Cardiac muscle cell (in vitro differentiated cells and primary cell): ENCODE results near the gene FBXL17. TPM values are rescaled to one million over a fixed set of nuclear protein-coding genes. Genes with fewer than 3 reads are reported as not detected.

Experiments
- DNase-seq, 2 donors: peaks; one replicate each; pipeline versions ENCODE4 v3.0.0 to v3.0.0-alpha.2; 2010 to 2017; ENCODE audit warnings: low read depth in 1 of 2, low spot score in 1 of 2
- H3K27ac ChIP-seq: fragments of 200-600 bp; sonication (generic); 2 replicates; pipeline ENCODE4 v1.5.1; 2016
- H3K27me3 ChIP-seq: fragments of 200-600 bp; sonication (generic); 2 replicates; pipeline ENCODE4 v1.6.0; 2016; ENCODE audit warnings: control low read depth
- H3K36me3 ChIP-seq: fragments of 200-600 bp; sonication (generic); 2 replicates; pipeline ENCODE4 v1.5.1; 2016; ENCODE audit warnings: control low read depth
- H3K4me1 ChIP-seq: fragments of 200-600 bp; sonication (generic); 2 replicates; pipeline ENCODE4 v1.8.1; 2017; ENCODE audit warnings: low read depth, mild to moderate bottlenecking, mixed run types
- H3K4me3 ChIP-seq: fragments of 200-600 bp; sonication (generic); 2 replicates; pipeline ENCODE4 v1.5.1; 2016; ENCODE audit warnings: mild to moderate bottlenecking
- H3K9me3 ChIP-seq: fragments of 200-600 bp; sonication (generic); 2 replicates; pipeline ENCODE4 v1.5.1; 2017; ENCODE audit warnings: low read depth, mild to moderate bottlenecking, control low read depth
- polyA plus RNA-seq: library from polyadenylated mRNA; unstranded; fragments of >200 nt; fragmentation: Nextera tagmentation; extraction: Ambion mirVana; gene quantifications from 2 replicates; pipeline ENCODE4 v1.2.1, GENCODE V29; 2016
- total RNA-seq: library from RNA; depleted of rRNA; stranded (reverse); fragments of >200 nt; gene quantifications from 2 replicates; pipeline ENCODE4 v1.2.3, GENCODE V29; 2016
- TF ChIP-seq, protein P1 (sequence below): IDR thresholded peaks from 2 replicates; pipeline ENCODE4 v1.5.1; 2012; ENCODE audit warnings: low read depth, mild to moderate bottlenecking, low read length

The FBXL17 gene
- total and polyA plus RNA-seq, 2 experiments from 2014 or later: 18.3 to 22.9 TPM

DNA sequence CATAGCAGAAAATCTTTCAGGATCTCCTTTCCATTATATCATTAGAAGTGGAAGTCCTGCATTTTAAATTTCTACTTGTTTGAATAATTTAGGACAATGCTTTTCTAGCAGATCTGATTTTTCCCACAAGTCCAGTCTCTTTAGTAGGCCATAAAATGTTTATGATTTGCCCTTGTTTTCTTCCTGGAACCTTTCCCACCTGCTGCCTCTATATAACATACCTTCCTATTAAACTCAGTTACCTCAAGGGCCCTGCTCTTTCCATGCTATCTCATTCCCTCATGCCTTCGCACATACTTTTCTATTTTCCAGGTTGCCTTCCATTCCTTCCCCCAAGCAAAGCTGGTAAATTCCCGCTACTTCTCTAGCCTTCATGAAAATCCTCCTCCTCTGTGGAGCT lies 524.1 kb downstream of the FBXL17 start:
- DNase-seq: no peak
- H3K4me3 ChIP-seq: no peak overlapping the region
- peaks cover 69% of the 10 kb centered on the region for H3K27me3 ChIP-seq
- no peaks in the 10 kb centered on the region for H3K9me3 ChIP-seq
- H3K36me3 ChIP-seq: peaks cover 3% of the 10 kb centered on the region
- H3K27ac ChIP-seq: no peak overlapping the region
- no peaks in the 10 kb centered on the region for H3K4me1 ChIP-seq
- TF ChIP-seq, protein P1, sequence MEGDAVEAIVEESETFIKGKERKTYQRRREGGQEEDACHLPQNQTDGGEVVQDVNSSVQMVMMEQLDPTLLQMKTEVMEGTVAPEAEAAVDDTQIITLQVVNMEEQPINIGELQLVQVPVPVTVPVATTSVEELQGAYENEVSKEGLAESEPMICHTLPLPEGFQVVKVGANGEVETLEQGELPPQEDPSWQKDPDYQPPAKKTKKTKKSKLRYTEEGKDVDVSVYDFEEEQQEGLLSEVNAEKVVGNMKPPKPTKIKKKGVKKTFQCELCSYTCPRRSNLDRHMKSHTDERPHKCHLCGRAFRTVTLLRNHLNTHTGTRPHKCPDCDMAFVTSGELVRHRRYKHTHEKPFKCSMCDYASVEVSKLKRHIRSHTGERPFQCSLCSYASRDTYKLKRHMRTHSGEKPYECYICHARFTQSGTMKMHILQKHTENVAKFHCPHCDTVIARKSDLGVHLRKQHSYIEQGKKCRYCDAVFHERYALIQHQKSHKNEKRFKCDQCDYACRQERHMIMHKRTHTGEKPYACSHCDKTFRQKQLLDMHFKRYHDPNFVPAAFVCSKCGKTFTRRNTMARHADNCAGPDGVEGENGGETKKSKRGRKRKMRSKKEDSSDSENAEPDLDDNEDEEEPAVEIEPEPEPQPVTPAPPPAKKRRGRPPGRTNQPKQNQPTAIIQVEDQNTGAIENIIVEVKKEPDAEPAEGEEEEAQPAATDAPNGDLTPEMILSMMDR: no peak

DNA sequence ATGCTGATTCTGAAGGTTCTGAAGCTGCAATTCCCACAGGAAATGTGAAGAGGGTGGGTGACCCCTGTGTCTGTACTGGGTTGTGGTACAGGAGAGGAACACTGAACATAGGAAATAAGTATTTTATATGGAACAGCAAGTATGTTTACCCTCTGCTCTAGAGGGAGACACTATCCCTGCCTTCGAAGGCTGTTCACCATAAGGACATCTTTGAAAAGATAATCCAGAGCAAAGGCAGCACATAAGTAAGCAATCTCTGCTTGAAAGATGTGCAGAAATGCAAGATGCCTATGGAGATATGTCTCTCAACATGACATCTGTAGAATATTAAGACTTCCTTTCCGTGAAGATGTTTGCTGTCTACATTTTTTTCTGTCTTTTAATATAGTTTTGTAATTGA lies 526.7 kb downstream of the FBXL17 start:
- no peaks in the 10 kb centered on the region for H3K36me3 ChIP-seq
- H3K4me3 ChIP-seq: no peak overlapping the region
- no peaks in the 10 kb centered on the region for H3K9me3 ChIP-seq
- H3K27ac ChIP-seq: no peak overlapping the region
- H3K4me1 ChIP-seq: no peaks in the 10 kb centered on the region
- H3K27me3 ChIP-seq: peaks cover 83% of the 10 kb centered on the region
- no peak for DNase-seq
- TF ChIP-seq, protein P1: no peak

DNA sequence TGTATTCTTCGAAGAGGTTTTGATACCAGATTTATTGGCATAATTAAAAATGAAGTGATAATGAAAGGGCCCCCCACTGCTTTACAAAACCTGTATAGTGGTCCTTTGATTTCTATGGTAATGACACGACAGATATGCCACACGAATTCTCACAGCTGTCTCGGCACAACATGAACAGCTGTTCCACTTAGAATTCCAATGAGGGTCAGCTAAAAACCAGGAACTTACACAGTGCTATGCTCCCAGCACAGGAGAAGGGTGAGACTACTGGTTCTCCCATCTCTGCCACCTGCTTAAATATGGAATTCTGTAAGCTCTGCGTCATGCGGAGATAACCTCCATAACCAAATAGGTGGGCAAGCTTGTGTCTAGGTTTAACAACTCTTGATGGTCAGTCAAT lies 528.2 kb downstream of the FBXL17 start:
- H3K36me3 ChIP-seq: no peaks in the 10 kb centered on the region
- no peaks in the 10 kb centered on the region for H3K4me1 ChIP-seq
- H3K9me3 ChIP-seq: no peaks in the 10 kb centered on the region
- DNase-seq: no peak
- H3K4me3 ChIP-seq: no peak overlapping the region
- H3K27ac ChIP-seq: no peak overlapping the region
- TF ChIP-seq, protein P1: no peak
- H3K27me3 ChIP-seq: peaks cover 91% of the 10 kb centered on the region

DNA sequence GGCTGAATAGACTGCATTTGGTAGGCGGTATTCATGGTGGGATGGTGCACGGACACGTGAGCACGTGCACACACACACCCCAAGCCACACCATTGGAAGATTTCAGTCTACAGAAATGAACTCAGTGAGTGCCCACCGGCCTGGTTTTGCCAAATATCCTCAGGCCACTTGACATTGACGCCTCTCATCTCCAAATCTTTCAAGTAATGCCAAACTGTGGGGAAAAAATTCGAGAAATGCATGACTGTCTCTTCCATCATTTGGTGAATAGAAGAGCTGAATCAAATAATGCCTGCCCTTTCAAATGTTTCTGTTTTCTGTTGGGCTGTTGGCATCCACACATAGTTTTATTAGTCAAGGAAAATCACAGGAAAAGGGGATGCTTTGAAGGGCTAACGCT lies 528.9 kb downstream of the FBXL17 start:
- TF ChIP-seq, protein P1: no peak

DNA sequence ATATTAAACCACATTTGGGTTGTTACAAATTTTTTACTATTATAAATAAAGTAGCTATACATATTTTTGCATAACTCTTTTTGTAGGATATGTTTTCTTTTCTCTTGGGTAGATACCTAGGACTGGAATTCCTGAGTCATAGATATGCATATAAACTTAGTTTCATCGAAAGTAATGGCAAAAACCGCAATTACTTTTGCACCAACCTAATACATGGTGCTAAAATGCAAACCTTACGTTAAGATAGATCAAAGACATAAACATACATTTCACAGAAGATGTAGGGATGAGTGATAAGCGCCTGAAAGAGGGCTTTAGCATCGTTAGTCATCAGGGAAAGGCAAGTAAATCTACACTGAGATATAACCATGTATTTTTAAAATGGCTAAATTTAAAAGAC lies 532.8 kb downstream of the FBXL17 start:
- H3K36me3 ChIP-seq: no peaks in the 10 kb centered on the region
- DNase-seq: no peak
- TF ChIP-seq, protein P1: no peak
- no peak overlapping the region for H3K4me3 ChIP-seq
- H3K27ac ChIP-seq: no peak overlapping the region
- H3K4me1 ChIP-seq: no peaks in the 10 kb centered on the region
- H3K9me3 ChIP-seq: no peaks in the 10 kb centered on the region
- H3K27me3 ChIP-seq: peaks cover 98% of the 10 kb centered on the region

More for the DNA sequence above, 528.9 kb downstream of the FBXL17 start:
- Histone ChIP-seq H3K4me1 (no peaks in the 10 kb centered on the region), H3K36me3 (no peaks in the 10 kb centered on the region), H3K27me3 (peaks cover 96% of the 10 kb centered on the region), H3K4me3 (no peak overlapping the region), H3K9me3 (no peaks in the 10 kb centered on the region), H3K27ac (no peak overlapping the region)
- DNase-seq: no peak

DNA sequence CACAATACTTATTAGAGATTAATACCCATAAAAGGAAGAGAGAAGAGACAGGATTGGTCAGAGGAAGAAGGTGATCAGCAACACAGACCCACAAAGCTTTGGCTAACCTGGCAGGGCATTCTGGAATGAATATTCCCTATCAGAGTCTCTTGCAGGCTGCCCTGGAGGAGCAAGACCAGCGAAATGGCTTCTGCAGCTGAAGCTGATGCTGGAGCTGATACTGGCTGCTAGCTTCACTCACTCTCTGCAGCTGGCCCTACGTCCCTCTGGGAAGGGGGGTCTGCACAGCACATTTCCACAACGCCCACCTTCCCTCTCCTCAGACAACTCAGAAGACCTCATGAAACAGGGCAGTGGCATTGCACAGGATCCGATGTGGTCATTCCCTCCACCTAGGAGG lies 541.3 kb downstream of the FBXL17 start:
- no peak for DNase-seq
- no peaks in the 10 kb centered on the region for H3K4me1 ChIP-seq
- TF ChIP-seq, protein P1: no peak
- peaks cover 86% of the 10 kb centered on the region for H3K27me3 ChIP-seq
- H3K4me3 ChIP-seq: no peak overlapping the region
- H3K27ac ChIP-seq: no peak overlapping the region
- no peaks in the 10 kb centered on the region for H3K36me3 ChIP-seq
- H3K9me3 ChIP-seq: no peaks in the 10 kb centered on the region
